HTERT RPE-1 (cell line): ENCODE measurements around the gene TXNL4B.

Experiments used
- in situ Hi-C: fragments of 300-500 bp; cut with MboI; formaldehyde crosslinking; loops from 4 replicates; pipeline ENCODE4 v1.14.3; 2020; ENCODE audit warnings: low sequenced_read_pairs

TXNL4B gene

GRCh38 chr16:72093448-72094265 lies at the start of gene TXNL4B, which contains the start of gene DHX38:
TXNL4B (minus strand) TSS chr16:72093620; CDS start chr16:72090749, 2,871 bp downstream.
DHX38 (plus strand) TSS chr16:72093847; CDS start chr16:72096158, 2,311 bp downstream.
- in situ Hi-C loops: no loop called here

- in situ Hi-C loops: no loop called here
These were observed 49.1 kb upstream of the TXNL4B start for GRCh38 chr16:72142476-72142875.

GRCh38 chr16:72139908-72140307 lies 46.5 kb upstream of the TXNL4B start:
- in situ Hi-C loops: no loop called here

GRCh38 chr16:72138064-72138572 lies 44.7 kb upstream of the TXNL4B start:
- in situ Hi-C loops: no loop called here

GRCh38 chr16:72137380-72138063 lies 44.1 kb upstream of the TXNL4B start:
- in situ Hi-C loops: no loop called here

- in situ Hi-C loops: no loop called here
These were observed 41.1 kb upstream of the TXNL4B start for GRCh38 chr16:72134507-72134906.

- in situ Hi-C loops: no loop called here
These were observed 39.3 kb upstream of the TXNL4B start for GRCh38 chr16:72132726-72133125.

GRCh38 chr16:72131036-72131435 lies 37.6 kb upstream of the TXNL4B start:
- in situ Hi-C loops: no loop called here

GRCh38 chr16:72129976-72130656 lies 36.7 kb upstream of the TXNL4B start:
- in situ Hi-C loops: no loop called here

- in situ Hi-C loops: no loop called here
These were observed 35.3 kb upstream of the TXNL4B start for GRCh38 chr16:72128701-72129100.

GRCh38 chr16:72126429-72126765 lies 33.0 kb upstream of the TXNL4B start:
- in situ Hi-C loops: no loop called here

GRCh38 chr16:72125635-72126428 lies 32.4 kb upstream of the TXNL4B start:
- in situ Hi-C loops: no loop called here

GRCh38 chr16:72124761-72125634 lies 31.6 kb upstream of the TXNL4B start:
- in situ Hi-C loops: no loop called here

GRCh38 chr16:72124148-72124547 lies 30.7 kb upstream of the TXNL4B start:
- in situ Hi-C loops: no loop called here

GRCh38 chr16:72123426-72123825 lies 30.0 kb upstream of the TXNL4B start:
- in situ Hi-C loops: no loop called here

- in situ Hi-C loops: no loop called here
These were observed 29.5 kb upstream of the TXNL4B start for GRCh38 chr16:72122916-72123315.

- in situ Hi-C loops: no loop called here
These were observed 28.9 kb upstream of the TXNL4B start for GRCh38 chr16:72122308-72122707.

GRCh38 chr16:72120026-72120425 lies 26.6 kb upstream of the TXNL4B start:
- in situ Hi-C loops: no loop called here

- in situ Hi-C loops: no loop called here
These were observed 20.2 kb upstream of the TXNL4B start for GRCh38 chr16:72113616-72113945.
